ENCODE measurements around the gene TP73. TPM values are rescaled to one million over a fixed set of nuclear protein-coding genes. Genes with fewer than 3 reads are reported as not detected.
A peak's percentile ranks its signal among the peaks of the same experiment; 100 is the strongest.

Gene TP73
- total RNA-seq, 2 donors from 2014 or later, result 5.1 to 15.1 TPM

- 35% methylated on average over 31 of the region's 40 CpGs for WGBS
- TF ChIP-seq POLR2AphosphoS5 (IDR thresholded peaks at IDR 0.05) (no peak), POLR2A (IDR thresholded peaks at IDR 0.05) (no peak), CTCF (IDR thresholded peaks at IDR 0.05) (no peak)
- Histone ChIP-seq H3K9me3 (no peaks in the 10 kb centered on the region), H3K27me3 (replicated peaks; ENCODE audit: insufficient read depth) (peaks cover 4% of the 10 kb centered on the region), H3K36me3 (no peaks in the 10 kb centered on the region), H3K4me1 (replicated peaks) (no peaks in the 10 kb centered on the region), H3K27ac (peak overlapping the region; percentile 35 to 51), H3K4me3 (no peak overlapping the region)
- intact Hi-C loops (cut with DNase I), result no loop called here
- DNase-seq (ENCODE audit: low spot score), result no peak
Measured at GRCh38 chr1:3717715-3718601, 65.6 kb downstream of the TP73 start.

- DNase-seq (ENCODE audit: low spot score), result no peak
- intact Hi-C loops (cut with DNase I), result no loop called here
- H3K27me3 ChIP-seq (replicated peaks; ENCODE audit: insufficient read depth), result peaks cover 2% of the 10 kb centered on the region
- no peak for TF ChIP-seq CTCF (IDR thresholded peaks at IDR 0.05)
- no peak for TF ChIP-seq POLR2AphosphoS5 (IDR thresholded peaks at IDR 0.05)
- TF ChIP-seq POLR2A (IDR thresholded peaks at IDR 0.05), result no peak
- H3K4me1 ChIP-seq (replicated peaks), result no peaks in the 10 kb centered on the region
- WGBS, result 74% methylated on average over 14 of the region's 14 CpGs
- H3K9me3 ChIP-seq, result no peaks in the 10 kb centered on the region
- no peak overlapping the region for H3K27ac ChIP-seq
- H3K4me3 ChIP-seq, result no peak overlapping the region
- H3K36me3 ChIP-seq, result no peaks in the 10 kb centered on the region
Measured at GRCh38 chr1:3718764-3719163, 66.4 kb downstream of the TP73 start.

- Histone ChIP-seq H3K27me3 (replicated peaks; ENCODE audit: insufficient read depth) (peaks cover under 1% of the 10 kb centered on the region), H3K4me3 (no peak overlapping the region), H3K27ac (no peak overlapping the region), H3K9me3 (no peaks in the 10 kb centered on the region), H3K4me1 (replicated peaks) (no peaks in the 10 kb centered on the region), H3K36me3 (no peaks in the 10 kb centered on the region)
- intact Hi-C loops (cut with DNase I), result loop anchor here (5.0 kb wide), 1 partner anchor 230 kb away; no protein-coding TSS in a partner anchor
- DNase-seq (ENCODE audit: low spot score), result no peak
- no peak for TF ChIP-seq POLR2A (IDR thresholded peaks at IDR 0.05)
- TF ChIP-seq POLR2AphosphoS5 (IDR thresholded peaks at IDR 0.05), result no peak
- TF ChIP-seq CTCF (IDR thresholded peaks at IDR 0.05), result no peak
- 65% methylated on average over 20 of the region's 20 CpGs for WGBS
Measured at GRCh38 chr1:3721955-3722465, 69.7 kb downstream of the TP73 start.

GRCh38 chr1:3722846-3723245 is 70.5 kb downstream of the TP73 start:
- Histone ChIP-seq H3K4me3 (no peak overlapping the region), H3K27me3 (replicated peaks; ENCODE audit: insufficient read depth) (no peaks in the 10 kb centered on the region), H3K27ac (no peak overlapping the region), H3K9me3 (no peaks in the 10 kb centered on the region), H3K36me3 (no peaks in the 10 kb centered on the region), H3K4me1 (replicated peaks) (no peaks in the 10 kb centered on the region)
- intact Hi-C loops (cut with DNase I), result loop anchor here (5.0 kb wide), 1 partner anchor 231 kb away; no protein-coding TSS in a partner anchor
- 33% methylated on average over 1 of the region's 3 CpGs for WGBS
- no peak for DNase-seq (ENCODE audit: low spot score)
- TF ChIP-seq POLR2AphosphoS5 (IDR thresholded peaks at IDR 0.05) (no peak), POLR2A (IDR thresholded peaks at IDR 0.05) (no peak), CTCF (IDR thresholded peaks at IDR 0.05) (no peak)
